K562 (cell line): Measurements from ENCODE around the gene OSCAR.

Experiments
- EP300 ChIP-seq: IDR thresholded peaks from 2 replicates; pipeline ENCODE4 v1.6.1; 2012; ENCODE audit warnings: low read length, improper control_type of control experiment
- KDM4B ChIP-seq, 2 experiments: fragments of 450-650 bp in 1 of 2; sonication (generic) in 1 of 2; IDR thresholded peaks; 2 replicates each; pipeline ENCODE4 v1.6.1; 2016 to 2017; ENCODE audit warnings: borderline replicate concordance in 2 of 2, antibody characterized with exemption in 1 of 2, low read depth in 1 of 2, mild to moderate bottlenecking in 1 of 2
- MEIS2 ChIP-seq: fragments of 450-650 bp; IDR thresholded peaks from 2 replicates; pipeline ENCODE4 v1.6.1; 2014; ENCODE audit warnings: mild to moderate bottlenecking; ENCODE audit not compliant: partially characterized antibody
- NR2F6 ChIP-seq: fragments of 450-650 bp; formaldehyde crosslinking; IDR thresholded peaks from 2 replicates; pipeline ENCODE4 v1.4.0; 2020; ENCODE audit warnings: mild to moderate bottlenecking
- NUFIP1 ChIP-seq: fragments of 450-650 bp; IDR thresholded peaks from 2 replicates; pipeline ENCODE4 v1.6.1; 2018; ENCODE audit not compliant: partially characterized antibody
- PHF20 ChIP-seq: fragments of 450-650 bp; IDR thresholded peaks from 2 replicates; pipeline ENCODE4 v1.6.1; 2018; ENCODE audit not compliant: partially characterized antibody
- POLR2A ChIP-seq: fragments of 450-650 bp; conservative IDR thresholded peaks from 2 replicates; pipeline ENCODE4 v1.6.1; 2016
- SPI1 ChIP-seq: IDR thresholded peaks from 2 replicates; pipeline ENCODE4 v1.6.1; 2011; ENCODE audit warnings: low read depth, low read length, control low read depth, borderline replicate concordance
- YY1 ChIP-seq, 3 experiments: IDR thresholded peaks; 2 replicates each; pipeline ENCODE4 v1.6.1; 2011; ENCODE audit warnings: low read length in 2 of 3, mild to moderate bottlenecking in 2 of 3, moderate library complexity in 2 of 3, borderline replicate concordance in 1 of 3, control low read depth in 1 of 3, low read depth in 1 of 3; ENCODE audit not compliant: insufficient read depth in 3 of 3, insufficient replicate concordance in 2 of 3, control insufficient read depth in 1 of 3, insufficient read length in 1 of 3; ENCODE audit errors: extremely low read depth in 1 of 3
- TF ChIP-seq, protein P1 (sequence below): sonication (generic); formaldehyde crosslinking; IDR thresholded peaks from 2 replicates; pipeline ENCODE4 v1.8.1; 2023; ENCODE audit warnings: mild to moderate bottlenecking, missing genetic modification reagents
- TF ChIP-seq, protein P2 (sequence below), 3 experiments: IDR thresholded peaks in 2 of 3; conservative IDR thresholded peaks in 1 of 3; 2 replicates each; pipeline ENCODE4 v1.5.1; 2011 to 2012; ENCODE audit warnings: low read length in 3 of 3, mild to moderate bottlenecking in 3 of 3, control low read depth in 2 of 3, improper control_type of control experiment in 1 of 3, inconsistent platforms in 1 of 3, low read depth in 1 of 3, mixed read lengths in 1 of 3, moderate library complexity in 1 of 3; ENCODE audit not compliant: insufficient read depth in 2 of 3
- TF ChIP-seq, protein P3 (sequence below): IDR thresholded peaks from 2 replicates; pipeline ENCODE4 v1.6.1; 2011; ENCODE audit not compliant: insufficient read length; ENCODE audit errors: extremely low read depth

DNA sequence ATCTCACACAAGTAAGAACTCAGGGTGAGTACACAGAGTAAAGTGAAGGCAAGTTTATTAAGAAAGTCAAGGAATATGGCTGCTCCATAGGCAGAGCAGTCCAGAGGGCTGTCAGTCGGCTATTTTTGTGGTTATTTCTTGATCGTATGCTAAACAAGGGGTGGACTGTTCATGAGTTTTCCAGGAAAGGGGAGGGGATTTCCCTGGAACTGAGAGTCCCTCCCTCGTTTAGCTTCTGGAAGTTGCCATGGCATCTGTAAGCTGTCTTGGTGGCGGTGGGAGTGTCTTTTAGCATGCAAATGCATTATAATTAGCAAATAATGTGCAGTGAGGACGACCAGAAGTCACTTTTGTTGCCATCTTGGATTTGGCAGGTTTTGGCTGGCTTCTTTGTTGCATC lies 31.1 kb downstream of the OSCAR start:
- no peak for TF ChIP-seq MEIS2
- TF ChIP-seq POLR2A, result no peak
- TF ChIP-seq, protein P1, sequence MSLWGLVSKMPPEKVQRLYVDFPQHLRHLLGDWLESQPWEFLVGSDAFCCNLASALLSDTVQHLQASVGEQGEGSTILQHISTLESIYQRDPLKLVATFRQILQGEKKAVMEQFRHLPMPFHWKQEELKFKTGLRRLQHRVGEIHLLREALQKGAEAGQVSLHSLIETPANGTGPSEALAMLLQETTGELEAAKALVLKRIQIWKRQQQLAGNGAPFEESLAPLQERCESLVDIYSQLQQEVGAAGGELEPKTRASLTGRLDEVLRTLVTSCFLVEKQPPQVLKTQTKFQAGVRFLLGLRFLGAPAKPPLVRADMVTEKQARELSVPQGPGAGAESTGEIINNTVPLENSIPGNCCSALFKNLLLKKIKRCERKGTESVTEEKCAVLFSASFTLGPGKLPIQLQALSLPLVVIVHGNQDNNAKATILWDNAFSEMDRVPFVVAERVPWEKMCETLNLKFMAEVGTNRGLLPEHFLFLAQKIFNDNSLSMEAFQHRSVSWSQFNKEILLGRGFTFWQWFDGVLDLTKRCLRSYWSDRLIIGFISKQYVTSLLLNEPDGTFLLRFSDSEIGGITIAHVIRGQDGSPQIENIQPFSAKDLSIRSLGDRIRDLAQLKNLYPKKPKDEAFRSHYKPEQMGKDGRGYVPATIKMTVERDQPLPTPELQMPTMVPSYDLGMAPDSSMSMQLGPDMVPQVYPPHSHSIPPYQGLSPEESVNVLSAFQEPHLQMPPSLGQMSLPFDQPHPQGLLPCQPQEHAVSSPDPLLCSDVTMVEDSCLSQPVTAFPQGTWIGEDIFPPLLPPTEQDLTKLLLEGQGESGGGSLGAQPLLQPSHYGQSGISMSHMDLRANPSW (CRISPR knock-in tag), result no peak
- TF ChIP-seq SPI1, result no peak
- TF ChIP-seq, protein P2, sequence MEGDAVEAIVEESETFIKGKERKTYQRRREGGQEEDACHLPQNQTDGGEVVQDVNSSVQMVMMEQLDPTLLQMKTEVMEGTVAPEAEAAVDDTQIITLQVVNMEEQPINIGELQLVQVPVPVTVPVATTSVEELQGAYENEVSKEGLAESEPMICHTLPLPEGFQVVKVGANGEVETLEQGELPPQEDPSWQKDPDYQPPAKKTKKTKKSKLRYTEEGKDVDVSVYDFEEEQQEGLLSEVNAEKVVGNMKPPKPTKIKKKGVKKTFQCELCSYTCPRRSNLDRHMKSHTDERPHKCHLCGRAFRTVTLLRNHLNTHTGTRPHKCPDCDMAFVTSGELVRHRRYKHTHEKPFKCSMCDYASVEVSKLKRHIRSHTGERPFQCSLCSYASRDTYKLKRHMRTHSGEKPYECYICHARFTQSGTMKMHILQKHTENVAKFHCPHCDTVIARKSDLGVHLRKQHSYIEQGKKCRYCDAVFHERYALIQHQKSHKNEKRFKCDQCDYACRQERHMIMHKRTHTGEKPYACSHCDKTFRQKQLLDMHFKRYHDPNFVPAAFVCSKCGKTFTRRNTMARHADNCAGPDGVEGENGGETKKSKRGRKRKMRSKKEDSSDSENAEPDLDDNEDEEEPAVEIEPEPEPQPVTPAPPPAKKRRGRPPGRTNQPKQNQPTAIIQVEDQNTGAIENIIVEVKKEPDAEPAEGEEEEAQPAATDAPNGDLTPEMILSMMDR (IDR thresholded peaks at IDR 0.05 in 2 of 3, conservative IDR thresholded peaks at IDR 0.05 in 1 of 3; ENCODE audit: insufficient read depth in 2 of 3, low read depth in 1 of 3, low read length in 3 of 3), result no peak
- no peak for TF ChIP-seq EP300
- TF ChIP-seq, protein P3, sequence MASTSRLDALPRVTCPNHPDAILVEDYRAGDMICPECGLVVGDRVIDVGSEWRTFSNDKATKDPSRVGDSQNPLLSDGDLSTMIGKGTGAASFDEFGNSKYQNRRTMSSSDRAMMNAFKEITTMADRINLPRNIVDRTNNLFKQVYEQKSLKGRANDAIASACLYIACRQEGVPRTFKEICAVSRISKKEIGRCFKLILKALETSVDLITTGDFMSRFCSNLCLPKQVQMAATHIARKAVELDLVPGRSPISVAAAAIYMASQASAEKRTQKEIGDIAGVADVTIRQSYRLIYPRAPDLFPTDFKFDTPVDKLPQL, result no peak
- TF ChIP-seq YY1 (IDR thresholded peaks at IDR 0.05; ENCODE audit: borderline replicate concordance in 1 of 3, control insufficient read depth in 1 of 3, extremely low read depth in 1 of 3, insufficient read depth in 3 of 3, insufficient read length in 1 of 3, insufficient replicate concordance in 2 of 3, low read depth in 1 of 3, low read length in 2 of 3), result no peak
- no peak for TF ChIP-seq KDM4B (IDR thresholded peaks at IDR 0.05; ENCODE audit: borderline replicate concordance in 2 of 2, low read depth in 1 of 2)
- TF ChIP-seq NUFIP1, result no peak
- TF ChIP-seq NR2F6 (CRISPR knock-in tag), result no peak
- TF ChIP-seq PHF20, result no peak
